GM21381 (cell line): Measurements from ENCODE around the gene EPS8L2.

Experiments
- ATAC-seq: cut with Tn5 transposase; IDR thresholded peaks from one replicate; pipeline ENCODE4 v1.9.1; 2021; ENCODE audit warnings: mild to moderate bottlenecking, moderate library complexity; ENCODE audit not compliant: unreplicated experiment

Gene EPS8L2

GRCh38 chr11:705646-706438 is at the start of gene EPS8L2:
TSS of gene EPS8L2 (plus strand) at chr11:706231. CDS start at chr11:709408, 3,177 bp downstream.
- ATAC-seq: no peak

GRCh38 chr11:656426-656825 is 49.6 kb upstream of the EPS8L2 start:
- no peak for ATAC-seq

GRCh38 chr11:656866-657265 is 49.2 kb upstream of the EPS8L2 start:
- ATAC-seq: no peak

GRCh38 chr11:657691-658126 is 48.3 kb upstream of the EPS8L2 start:
- ATAC-seq: no peak

- ATAC-seq: no peak
These were observed 46.4 kb upstream of the EPS8L2 start for GRCh38 chr11:659532-660085.

GRCh38 chr11:660281-660680 is 45.8 kb upstream of the EPS8L2 start:
- ATAC-seq: no peak

- no peak for ATAC-seq
These were observed 45.2 kb upstream of the EPS8L2 start for GRCh38 chr11:660681-661444.

GRCh38 chr11:662689-663274 is 43.2 kb upstream of the EPS8L2 start:
- ATAC-seq: no peak

- ATAC-seq: no peak
These were observed 40.8 kb upstream of the EPS8L2 start for GRCh38 chr11:665062-665703.

GRCh38 chr11:665704-666281 is 40.2 kb upstream of the EPS8L2 start:
- no peak for ATAC-seq

GRCh38 chr11:673866-674265 is 32.2 kb upstream of the EPS8L2 start:
- no peak for ATAC-seq

- no peak for ATAC-seq
These were observed 31.6 kb upstream of the EPS8L2 start for GRCh38 chr11:674406-674805.

GRCh38 chr11:678297-678696 is 27.7 kb upstream of the EPS8L2 start:
- ATAC-seq: no peak

GRCh38 chr11:679271-680207 is 26.5 kb upstream of the EPS8L2 start:
- no peak for ATAC-seq

- ATAC-seq: no peak
These were observed 25.6 kb upstream of the EPS8L2 start for GRCh38 chr11:680476-680875.

- no peak for ATAC-seq
These were observed 25.1 kb upstream of the EPS8L2 start for GRCh38 chr11:680970-681369.

GRCh38 chr11:686451-687243 is 19.4 kb upstream of the EPS8L2 start:
- no peak for ATAC-seq

- no peak for ATAC-seq
These were observed 18.3 kb upstream of the EPS8L2 start for GRCh38 chr11:687751-688150.

GRCh38 chr11:688681-689080 is 17.4 kb upstream of the EPS8L2 start:
- ATAC-seq: no peak
